ENCODE results near the gene GPC5.
"Not testable (repeated sequence)": the region's sequence is repeated elsewhere in the genome, so short reads cannot be mapped to it uniquely, and the experiment has no call there.

GPC5 gene

DNA sequence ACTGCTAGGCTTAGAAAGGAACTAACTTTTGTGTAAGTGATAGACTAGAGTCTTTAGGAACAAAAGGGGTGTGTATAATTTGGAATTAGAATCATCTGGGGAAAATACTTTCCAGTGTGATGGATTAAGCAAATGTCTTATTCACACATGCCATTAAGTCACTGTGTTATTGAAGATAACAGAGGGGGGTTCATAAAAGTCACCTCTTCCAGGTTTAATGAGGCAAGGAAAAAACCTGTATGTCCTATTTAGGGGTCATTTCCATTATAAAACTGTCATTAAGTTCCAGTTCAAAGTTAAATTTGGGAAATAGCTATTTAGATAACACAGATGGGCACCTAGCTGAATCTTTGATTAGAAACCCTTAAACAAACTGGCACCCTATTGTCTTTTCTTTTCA is 1323.2 kb downstream of the GPC5 start:
- Histone ChIP-seq H3K27me3 (ENCODE audit: control insufficient read depth, insufficient read depth, low read length) (no peaks in the 10 kb centered on the region), H3K4me1 (ENCODE audit: control insufficient read depth, insufficient read depth, low read length) (no peaks in the 10 kb centered on the region), H3K36me3 (ENCODE audit: control insufficient read depth, insufficient read depth, low read length) (no peaks in the 10 kb centered on the region), H3K9ac (ENCODE audit: low read length) (no peak overlapping the region), H3K4me3 (ENCODE audit: low read length) (no peak overlapping the region), H3K9me3 (ENCODE audit: control insufficient read depth, low read length) (no peaks in the 10 kb centered on the region)

GRCh38 chr13:92727118-92727517 is 1328.7 kb downstream of the GPC5 start:
- Histone ChIP-seq H3K27me3 (ENCODE audit: control insufficient read depth, insufficient read depth, low read length) (no peaks in the 10 kb centered on the region), H3K9me3 (ENCODE audit: control insufficient read depth, low read length) (no peaks in the 10 kb centered on the region), H3K4me3 (ENCODE audit: low read length) (no peak overlapping the region), H3K4me1 (ENCODE audit: control insufficient read depth, insufficient read depth, low read length) (no peaks in the 10 kb centered on the region), H3K36me3 (ENCODE audit: control insufficient read depth, insufficient read depth, low read length) (no peaks in the 10 kb centered on the region), H3K9ac (ENCODE audit: low read length) (no peak overlapping the region)

GRCh38 chr13:92734068-92734467 is 1335.6 kb downstream of the GPC5 start:
- H3K9me3 ChIP-seq (ENCODE audit: control insufficient read depth, low read length), result no peaks in the 10 kb centered on the region
- no peak overlapping the region for H3K9ac ChIP-seq (ENCODE audit: low read length)
- H3K4me3 ChIP-seq (ENCODE audit: low read length), result no peak overlapping the region
- no peaks in the 10 kb centered on the region for H3K36me3 ChIP-seq (ENCODE audit: control insufficient read depth, insufficient read depth, low read length)
- no peaks in the 10 kb centered on the region for H3K27me3 ChIP-seq (ENCODE audit: control insufficient read depth, insufficient read depth, low read length)
- H3K4me1 ChIP-seq (ENCODE audit: control insufficient read depth, insufficient read depth, low read length), result no peaks in the 10 kb centered on the region

- Histone ChIP-seq H3K9me3 (ENCODE audit: control insufficient read depth, low read length) (no peaks in the 10 kb centered on the region), H3K9ac (ENCODE audit: low read length) (no peak overlapping the region), H3K36me3 (ENCODE audit: control insufficient read depth, insufficient read depth, low read length) (no peaks in the 10 kb centered on the region), H3K4me1 (ENCODE audit: control insufficient read depth, insufficient read depth, low read length) (no peaks in the 10 kb centered on the region), H3K27me3 (ENCODE audit: control insufficient read depth, insufficient read depth, low read length) (no peaks in the 10 kb centered on the region), H3K4me3 (ENCODE audit: low read length) (no peak overlapping the region)
Observed at GRCh38 chr13:92734545-92734944, 1336.1 kb downstream of the GPC5 start.

DNA sequence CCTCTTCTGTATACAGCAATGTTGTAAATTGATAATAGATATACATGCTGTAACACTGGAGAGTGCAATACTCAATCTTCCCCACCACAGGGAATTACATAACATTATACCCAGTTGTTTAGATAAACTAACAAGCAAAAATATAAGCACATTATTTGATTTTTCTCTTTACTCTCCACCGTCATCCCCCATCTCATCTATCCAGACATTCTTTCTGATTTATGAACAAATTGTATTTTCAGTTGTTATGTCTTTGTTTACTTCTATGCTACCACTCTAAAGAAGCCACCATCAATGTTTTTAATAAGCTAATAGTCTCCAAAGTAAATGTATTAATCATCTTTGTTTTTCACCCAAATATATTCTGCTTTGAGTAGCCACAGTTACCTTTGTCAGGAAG is 1337.5 kb downstream of the GPC5 start:
- Histone ChIP-seq H3K9ac (ENCODE audit: low read length) (no peak overlapping the region), H3K9me3 (ENCODE audit: control insufficient read depth, low read length) (no peaks in the 10 kb centered on the region), H3K36me3 (ENCODE audit: control insufficient read depth, insufficient read depth, low read length) (no peaks in the 10 kb centered on the region), H3K27me3 (ENCODE audit: control insufficient read depth, insufficient read depth, low read length) (no peaks in the 10 kb centered on the region), H3K4me3 (ENCODE audit: low read length) (no peak overlapping the region), H3K4me1 (ENCODE audit: control insufficient read depth, insufficient read depth, low read length) (no peaks in the 10 kb centered on the region)

DNA sequence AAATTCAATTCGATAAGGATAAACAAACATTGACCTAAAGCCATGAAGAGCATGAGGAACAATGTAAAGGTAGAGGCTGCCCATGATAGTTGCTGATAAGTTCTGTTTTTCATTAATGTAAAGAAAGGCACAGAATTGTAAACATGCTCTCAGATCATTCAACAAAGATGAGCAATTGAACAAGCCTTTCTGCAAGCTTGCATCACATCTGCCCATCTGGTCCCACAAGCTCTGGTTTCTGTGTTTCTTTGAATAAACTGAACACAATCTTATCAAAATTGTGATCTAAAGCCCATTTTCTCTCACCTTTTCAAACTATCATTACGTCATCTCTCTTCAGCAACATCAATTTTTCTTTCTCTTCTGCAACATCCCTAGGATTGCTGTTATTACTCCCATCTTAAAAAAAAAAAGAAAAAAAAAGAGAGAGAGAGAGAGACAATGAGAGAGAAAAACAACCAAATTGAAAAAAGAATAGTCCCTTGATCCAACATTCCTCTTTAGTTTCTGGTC is 1340.9 kb downstream of the GPC5 start:
- no peaks in the 10 kb centered on the region for H3K27me3 ChIP-seq (ENCODE audit: control insufficient read depth, insufficient read depth, low read length)
- H3K9ac ChIP-seq (ENCODE audit: low read length), result no peak overlapping the region
- H3K9me3 ChIP-seq (ENCODE audit: control insufficient read depth, low read length), result no peaks in the 10 kb centered on the region
- H3K4me1 ChIP-seq (ENCODE audit: control insufficient read depth, insufficient read depth, low read length), result no peaks in the 10 kb centered on the region
- H3K4me3 ChIP-seq (ENCODE audit: low read length), result no peak overlapping the region
- H3K36me3 ChIP-seq (ENCODE audit: control insufficient read depth, insufficient read depth, low read length), result no peaks in the 10 kb centered on the region

DNA sequence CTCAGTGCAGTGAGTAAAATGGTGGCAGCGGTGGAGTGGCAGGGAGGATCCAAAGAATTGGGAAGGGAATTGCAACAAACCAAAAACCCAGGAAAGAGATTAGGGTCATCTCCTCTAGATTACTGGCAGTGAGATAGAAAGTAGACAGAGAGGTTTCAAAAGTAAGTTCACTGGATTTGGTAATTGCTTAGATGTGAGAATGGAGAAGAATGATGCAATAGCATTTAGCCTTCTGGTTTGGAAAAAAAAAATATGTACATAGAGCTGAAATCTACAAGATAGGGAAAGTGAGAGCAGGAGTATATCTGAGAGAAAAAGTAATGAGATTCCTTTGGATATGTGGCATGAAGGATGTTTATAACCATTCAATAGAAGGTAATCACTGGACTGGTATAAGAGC is 1345.6 kb downstream of the GPC5 start:
- H3K4me3 ChIP-seq (ENCODE audit: low read length), result no peak overlapping the region
- no peaks in the 10 kb centered on the region for H3K9me3 ChIP-seq (ENCODE audit: control insufficient read depth, low read length)
- H3K9ac ChIP-seq (ENCODE audit: low read length), result no peak overlapping the region
- no peaks in the 10 kb centered on the region for H3K27me3 ChIP-seq (ENCODE audit: control insufficient read depth, insufficient read depth, low read length)
- no peaks in the 10 kb centered on the region for H3K4me1 ChIP-seq (ENCODE audit: control insufficient read depth, insufficient read depth, low read length)
- H3K36me3 ChIP-seq (ENCODE audit: control insufficient read depth, insufficient read depth, low read length), result no peaks in the 10 kb centered on the region

DNA sequence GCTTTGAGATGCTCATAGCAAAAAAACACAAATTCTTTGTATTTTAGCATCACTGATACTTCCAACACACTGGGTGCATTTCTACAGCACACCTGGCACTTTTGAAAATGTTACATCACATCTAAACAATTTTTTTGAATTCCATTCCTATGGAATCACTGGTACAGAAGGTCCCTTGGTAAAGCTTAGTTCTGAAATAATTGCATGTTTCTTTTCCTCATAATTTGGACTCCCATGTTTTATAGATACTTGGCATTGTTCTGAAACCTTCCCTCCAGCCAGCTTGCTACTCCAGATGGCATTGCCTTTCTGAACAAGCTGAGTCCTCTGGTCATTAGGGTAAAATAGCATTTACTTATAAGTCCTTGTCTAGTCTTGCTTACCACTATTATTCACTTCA is 1346.8 kb downstream of the GPC5 start:
- Histone ChIP-seq H3K4me1 (ENCODE audit: control insufficient read depth, insufficient read depth, low read length) (no peaks in the 10 kb centered on the region), H3K9me3 (ENCODE audit: control insufficient read depth, low read length) (no peaks in the 10 kb centered on the region), H3K36me3 (ENCODE audit: control insufficient read depth, insufficient read depth, low read length) (no peaks in the 10 kb centered on the region), H3K27me3 (ENCODE audit: control insufficient read depth, insufficient read depth, low read length) (no peaks in the 10 kb centered on the region), H3K4me3 (ENCODE audit: low read length) (no peak overlapping the region), H3K9ac (ENCODE audit: low read length) (no peak overlapping the region)

DNA sequence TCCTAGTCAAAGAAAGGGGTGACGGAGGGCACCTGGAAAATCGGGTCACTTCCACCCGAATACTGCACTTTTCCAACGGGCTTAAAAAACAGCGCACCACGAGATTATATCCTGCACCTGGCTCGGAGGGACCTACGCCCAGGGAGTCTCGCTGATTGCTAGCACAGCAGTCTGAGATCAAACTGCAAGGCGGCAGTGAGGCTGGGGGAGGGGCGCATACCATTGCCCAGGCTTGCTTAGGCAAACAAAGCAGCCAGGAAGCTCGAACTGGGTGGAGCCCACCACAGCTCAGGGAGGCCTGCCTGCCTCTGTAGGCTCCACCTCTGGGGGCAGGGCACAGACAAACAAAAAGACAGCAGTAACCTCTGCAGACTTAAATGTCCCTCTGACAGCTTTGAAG is 1354.3 kb downstream of the GPC5 start:
- H3K4me3 ChIP-seq (ENCODE audit: low read length); H3K27me3 ChIP-seq (ENCODE audit: control insufficient read depth, insufficient read depth, low read length); H3K9ac ChIP-seq (ENCODE audit: low read length); H3K9me3 ChIP-seq (ENCODE audit: control insufficient read depth, low read length); H3K36me3 ChIP-seq (ENCODE audit: control insufficient read depth, insufficient read depth, low read length); H3K4me1 ChIP-seq (ENCODE audit: control insufficient read depth, insufficient read depth, low read length): not testable (repeated sequence)

DNA sequence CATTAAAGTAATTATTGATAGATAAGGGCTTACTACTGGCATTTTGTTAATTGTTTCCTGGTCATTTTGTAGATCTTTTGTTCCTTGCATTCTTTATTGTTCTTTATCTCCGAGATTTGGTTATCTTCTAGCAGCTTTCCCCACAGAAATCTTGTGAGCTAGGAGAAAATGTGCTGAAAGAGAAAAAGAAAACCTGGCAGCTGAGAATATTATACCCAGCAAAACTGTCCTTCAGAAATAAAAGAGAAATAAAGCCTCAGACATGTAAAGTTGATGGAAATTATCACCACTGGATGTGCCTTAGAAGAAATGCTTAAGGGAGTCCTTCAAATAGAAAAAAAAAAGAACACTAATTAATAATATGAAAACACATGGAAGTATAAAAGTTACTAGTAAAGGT is 1363.3 kb downstream of the GPC5 start:
- H3K4me3 ChIP-seq (ENCODE audit: low read length), result no peak overlapping the region
- H3K36me3 ChIP-seq (ENCODE audit: control insufficient read depth, insufficient read depth, low read length), result no peaks in the 10 kb centered on the region
- no peaks in the 10 kb centered on the region for H3K9me3 ChIP-seq (ENCODE audit: control insufficient read depth, low read length)
- H3K27me3 ChIP-seq (ENCODE audit: control insufficient read depth, insufficient read depth, low read length), result no peaks in the 10 kb centered on the region
- no peaks in the 10 kb centered on the region for H3K4me1 ChIP-seq (ENCODE audit: control insufficient read depth, insufficient read depth, low read length)
- no peak overlapping the region for H3K9ac ChIP-seq (ENCODE audit: low read length)

DNA sequence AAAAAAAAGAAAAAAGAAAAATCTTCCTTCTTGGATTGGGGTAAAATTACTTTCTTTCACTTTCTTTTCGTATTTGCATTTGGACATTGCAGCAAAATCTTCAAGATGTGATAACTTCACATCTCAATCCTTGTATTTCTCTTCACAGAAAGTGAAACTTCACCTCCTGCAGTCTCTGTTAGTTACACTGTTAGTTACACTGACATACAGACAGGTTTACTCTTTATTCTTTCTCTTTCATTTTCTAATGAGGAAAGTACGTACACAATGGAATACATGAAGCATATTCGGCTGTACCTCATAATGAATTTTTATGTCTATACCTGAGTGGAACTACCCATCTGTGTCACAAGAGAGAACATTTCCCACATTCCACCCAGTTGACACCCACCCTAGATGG is 1369.0 kb downstream of the GPC5 start:
- no peaks in the 10 kb centered on the region for H3K4me1 ChIP-seq (ENCODE audit: control insufficient read depth, insufficient read depth, low read length)
- H3K27me3 ChIP-seq (ENCODE audit: control insufficient read depth, insufficient read depth, low read length), result no peaks in the 10 kb centered on the region
- H3K9ac ChIP-seq (ENCODE audit: low read length), result no peak overlapping the region
- no peak overlapping the region for H3K4me3 ChIP-seq (ENCODE audit: low read length)
- H3K36me3 ChIP-seq (ENCODE audit: control insufficient read depth, insufficient read depth, low read length), result no peaks in the 10 kb centered on the region
- H3K9me3 ChIP-seq (ENCODE audit: control insufficient read depth, low read length), result no peaks in the 10 kb centered on the region

GRCh38 chr13:92768602-92769001 is 1370.2 kb downstream of the GPC5 start:
- Histone ChIP-seq H3K4me3 (ENCODE audit: low read length) (no peak overlapping the region), H3K4me1 (ENCODE audit: control insufficient read depth, insufficient read depth, low read length) (no peaks in the 10 kb centered on the region), H3K27me3 (ENCODE audit: control insufficient read depth, insufficient read depth, low read length) (no peaks in the 10 kb centered on the region), H3K9ac (ENCODE audit: low read length) (no peak overlapping the region), H3K9me3 (ENCODE audit: control insufficient read depth, low read length) (no peaks in the 10 kb centered on the region), H3K36me3 (ENCODE audit: control insufficient read depth, insufficient read depth, low read length) (no peaks in the 10 kb centered on the region)

- H3K4me1 ChIP-seq (ENCODE audit: control insufficient read depth, insufficient read depth, low read length), result no peaks in the 10 kb centered on the region
- H3K27me3 ChIP-seq (ENCODE audit: control insufficient read depth, insufficient read depth, low read length), result no peaks in the 10 kb centered on the region
- no peaks in the 10 kb centered on the region for H3K9me3 ChIP-seq (ENCODE audit: control insufficient read depth, low read length)
- H3K9ac ChIP-seq (ENCODE audit: low read length), result no peak overlapping the region
- no peaks in the 10 kb centered on the region for H3K36me3 ChIP-seq (ENCODE audit: control insufficient read depth, insufficient read depth, low read length)
- no peak overlapping the region for H3K4me3 ChIP-seq (ENCODE audit: low read length)
Observed at GRCh38 chr13:92769046-92769445, 1370.6 kb downstream of the GPC5 start.
